Inflammatory macrophage treated with lipopolysaccharide for 1 hour (primary cell): ENCODE measurements around the gene TMTC2.
"Not testable (repeated sequence)": the region's sequence is repeated elsewhere in the genome, so short reads cannot be mapped to it uniquely, and the experiment has no call there.

Experiments used
- DNase-seq, 2 donors: peaks; one replicate each; pipeline ENCODE4 v3.0.0-alpha.2; 2020 to 2022

The TMTC2 gene

GRCh38 chr12:82728710-82729109 lies 42.0 kb downstream of the TMTC2 start:
- no peak for DNase-seq

- peak in 1 of 2 donors; percentile 2 for DNase-seq
These were observed 44.3 kb downstream of the TMTC2 start for GRCh38 chr12:82730953-82731459.

- no peak for DNase-seq
These were observed 53.7 kb downstream of the TMTC2 start for GRCh38 chr12:82740129-82741000.

- DNase-seq = no peak
These were observed 58.5 kb downstream of the TMTC2 start for GRCh38 chr12:82745063-82745674.

- no peak for DNase-seq
These were observed 59.1 kb downstream of the TMTC2 start for GRCh38 chr12:82745807-82746206.

GRCh38 chr12:82746668-82747067 lies 60.0 kb downstream of the TMTC2 start:
- DNase-seq = no peak

- no peak for DNase-seq
These were observed 62.3 kb downstream of the TMTC2 start for GRCh38 chr12:82749015-82749414.

- DNase-seq = no peak
These were observed 68.2 kb downstream of the TMTC2 start for GRCh38 chr12:82754856-82755255.

GRCh38 chr12:82756303-82756702 lies 69.6 kb downstream of the TMTC2 start:
- DNase-seq = no peak

GRCh38 chr12:82757059-82757458 lies 70.4 kb downstream of the TMTC2 start:
- no peak for DNase-seq

- no peak for DNase-seq
These were observed 71.0 kb downstream of the TMTC2 start for GRCh38 chr12:82757656-82758055.

- peak in 1 of 2 donors; percentile 8 for DNase-seq
These were observed 72.1 kb downstream of the TMTC2 start for GRCh38 chr12:82758749-82759330.

GRCh38 chr12:82760423-82760822 lies 73.7 kb downstream of the TMTC2 start:
- no peak for DNase-seq

- DNase-seq = not testable (repeated sequence)
These were observed 78.5 kb downstream of the TMTC2 start for GRCh38 chr12:82765206-82765605.

GRCh38 chr12:82765971-82766705 lies 79.4 kb downstream of the TMTC2 start:
- DNase-seq = no peak

GRCh38 chr12:82774666-82775065 lies 88.0 kb downstream of the TMTC2 start:
- no peak for DNase-seq

- no peak for DNase-seq
These were observed 93.8 kb downstream of the TMTC2 start for GRCh38 chr12:82780517-82780916.

GRCh38 chr12:82781309-82781997 lies 94.7 kb downstream of the TMTC2 start:
- no peak for DNase-seq

- no peak for DNase-seq
These were observed 96.7 kb downstream of the TMTC2 start for GRCh38 chr12:82783435-82783834.

- DNase-seq = no peak
These were observed 100.3 kb downstream of the TMTC2 start for GRCh38 chr12:82787016-82787415.

GRCh38 chr12:82788594-82788993 lies 101.9 kb downstream of the TMTC2 start:
- no peak for DNase-seq

GRCh38 chr12:82789674-82790073 lies 103.0 kb downstream of the TMTC2 start:
- DNase-seq = no peak
